Measurements from ENCODE around the gene KRT78. TPM values are rescaled to one million over a fixed set of nuclear protein-coding genes. Genes with fewer than 3 reads are reported as not detected.

Gene KRT78
- total RNA-seq, 1 experiment from 2014 or later: not detected

GRCh38 chr12:52815161-52815560 is 33.6 kb downstream of the KRT78 start (continued):
- TF ChIP-seq PRDM15 (CRISPR knock-in tag; IDR thresholded peaks at IDR 0.05) (no peak), MXD4 (CRISPR knock-in tag; IDR thresholded peaks at IDR 0.05; ENCODE audit: borderline replicate concordance) (no peak), TEAD4 (CRISPR knock-in tag; IDR thresholded peaks at IDR 0.05) (no peak), CTCF (IDR thresholded peaks at IDR 0.05) (no peak), HMGA2 (CRISPR knock-in tag; IDR thresholded peaks at IDR 0.05) (no peak)

- POLR2A ChIA-PET: no interaction called here
- ATAC-seq: no peak
- H3K4me3 Mint-ChIP-seq: no peak overlapping the region
Observed at GRCh38 chr12:52814710-52815155, 34.1 kb downstream of the KRT78 start.

More at GRCh38 chr12:52814710-52815155, 34.1 kb downstream of the KRT78 start:
- H3K27me3 Mint-ChIP-seq (ENCODE audit: low read depth): no peaks in the 10 kb centered on the region
- DNase-seq (ENCODE audit: low spot score): no peak
- H3K27ac Mint-ChIP-seq: no peak overlapping the region
- no peaks in the 10 kb centered on the region for H3K36me3 Mint-ChIP-seq
- H3K9me3 Mint-ChIP-seq: no peaks in the 10 kb centered on the region
- TF ChIP-seq HMGA2 (CRISPR knock-in tag; IDR thresholded peaks at IDR 0.05): no peak
- TF ChIP-seq, protein P1, sequence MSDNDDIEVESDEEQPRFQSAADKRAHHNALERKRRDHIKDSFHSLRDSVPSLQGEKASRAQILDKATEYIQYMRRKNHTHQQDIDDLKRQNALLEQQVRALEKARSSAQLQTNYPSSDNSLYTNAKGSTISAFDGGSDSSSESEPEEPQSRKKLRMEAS (CRISPR knock-in tag; IDR thresholded peaks at IDR 0.05): no peak
- TF ChIP-seq RORB (CRISPR knock-in tag; IDR thresholded peaks at IDR 0.05): no peak
- TF ChIP-seq, protein P2, sequence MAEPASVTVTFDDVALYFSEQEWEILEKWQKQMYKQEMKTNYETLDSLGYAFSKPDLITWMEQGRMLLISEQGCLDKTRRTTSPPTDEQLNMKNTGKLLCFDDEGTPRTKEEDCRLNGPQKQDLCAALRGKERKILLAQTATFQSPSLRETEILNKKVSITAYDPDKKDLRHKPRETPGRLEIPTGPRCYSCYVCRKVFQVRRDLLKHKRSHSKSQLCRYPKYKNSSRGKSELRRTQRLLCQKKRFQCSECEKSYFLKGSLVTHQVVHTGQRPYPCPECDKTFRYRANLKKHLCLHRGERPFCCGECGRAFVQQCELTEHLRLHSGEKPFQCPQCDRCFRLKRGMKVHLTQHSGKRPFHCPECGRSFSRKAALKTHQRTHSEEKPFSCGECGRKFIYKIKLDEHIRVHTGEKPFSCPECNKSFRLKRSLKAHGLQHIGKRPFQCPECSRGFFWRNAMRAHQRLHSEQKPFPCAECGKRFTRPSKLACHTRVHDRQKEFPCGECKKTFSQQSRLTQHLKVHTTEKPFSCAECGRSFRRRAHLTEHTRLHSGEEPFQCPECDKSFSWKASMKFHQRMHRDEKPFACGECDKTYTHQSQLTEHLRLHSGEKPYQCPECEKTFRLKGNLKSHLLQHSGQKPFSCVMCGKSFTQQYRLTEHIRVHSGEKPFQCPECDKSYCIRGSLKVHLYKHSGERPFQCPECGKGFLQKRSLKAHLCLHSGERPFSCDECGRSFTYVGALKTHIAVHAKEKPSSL (CRISPR knock-in tag; conservative IDR thresholded peaks at IDR 0.05): no peak
- no peak for TF ChIP-seq ZNF263 (CRISPR knock-in tag; IDR thresholded peaks at IDR 0.05; ENCODE audit: low read depth)
- no peak for TF ChIP-seq ATF6 (CRISPR knock-in tag; IDR thresholded peaks at IDR 0.05)
- TF ChIP-seq, protein P3, sequence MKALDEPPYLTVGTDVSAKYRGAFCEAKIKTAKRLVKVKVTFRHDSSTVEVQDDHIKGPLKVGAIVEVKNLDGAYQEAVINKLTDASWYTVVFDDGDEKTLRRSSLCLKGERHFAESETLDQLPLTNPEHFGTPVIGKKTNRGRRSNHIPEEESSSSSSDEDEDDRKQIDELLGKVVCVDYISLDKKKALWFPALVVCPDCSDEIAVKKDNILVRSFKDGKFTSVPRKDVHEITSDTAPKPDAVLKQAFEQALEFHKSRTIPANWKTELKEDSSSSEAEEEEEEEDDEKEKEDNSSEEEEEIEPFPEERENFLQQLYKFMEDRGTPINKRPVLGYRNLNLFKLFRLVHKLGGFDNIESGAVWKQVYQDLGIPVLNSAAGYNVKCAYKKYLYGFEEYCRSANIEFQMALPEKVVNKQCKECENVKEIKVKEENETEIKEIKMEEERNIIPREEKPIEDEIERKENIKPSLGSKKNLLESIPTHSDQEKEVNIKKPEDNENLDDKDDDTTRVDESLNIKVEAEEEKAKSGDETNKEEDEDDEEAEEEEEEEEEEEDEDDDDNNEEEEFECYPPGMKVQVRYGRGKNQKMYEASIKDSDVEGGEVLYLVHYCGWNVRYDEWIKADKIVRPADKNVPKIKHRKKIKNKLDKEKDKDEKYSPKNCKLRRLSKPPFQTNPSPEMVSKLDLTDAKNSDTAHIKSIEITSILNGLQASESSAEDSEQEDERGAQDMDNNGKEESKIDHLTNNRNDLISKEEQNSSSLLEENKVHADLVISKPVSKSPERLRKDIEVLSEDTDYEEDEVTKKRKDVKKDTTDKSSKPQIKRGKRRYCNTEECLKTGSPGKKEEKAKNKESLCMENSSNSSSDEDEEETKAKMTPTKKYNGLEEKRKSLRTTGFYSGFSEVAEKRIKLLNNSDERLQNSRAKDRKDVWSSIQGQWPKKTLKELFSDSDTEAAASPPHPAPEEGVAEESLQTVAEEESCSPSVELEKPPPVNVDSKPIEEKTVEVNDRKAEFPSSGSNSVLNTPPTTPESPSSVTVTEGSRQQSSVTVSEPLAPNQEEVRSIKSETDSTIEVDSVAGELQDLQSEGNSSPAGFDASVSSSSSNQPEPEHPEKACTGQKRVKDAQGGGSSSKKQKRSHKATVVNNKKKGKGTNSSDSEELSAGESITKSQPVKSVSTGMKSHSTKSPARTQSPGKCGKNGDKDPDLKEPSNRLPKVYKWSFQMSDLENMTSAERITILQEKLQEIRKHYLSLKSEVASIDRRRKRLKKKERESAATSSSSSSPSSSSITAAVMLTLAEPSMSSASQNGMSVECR (CRISPR knock-in tag; IDR thresholded peaks at IDR 0.05; ENCODE audit: borderline replicate concordance): no peak
- TF ChIP-seq OVOL2 (CRISPR knock-in tag; IDR thresholded peaks at IDR 0.05; ENCODE audit: borderline replicate concordance): no peak
- TF ChIP-seq NFYB (CRISPR knock-in tag; conservative IDR thresholded peaks at IDR 0.05; ENCODE audit: low read depth): no peak
- no peak for TF ChIP-seq ATF3 (CRISPR knock-in tag; conservative IDR thresholded peaks at IDR 0.05)
- no peak for TF ChIP-seq E2F4 (CRISPR knock-in tag; IDR thresholded peaks at IDR 0.05; ENCODE audit: borderline replicate concordance, low read depth)
- CTCF ChIA-PET: interaction anchor here (1.8 kb wide), 1 partner anchor 56 kb away, joined by 8 read pairs; no protein-coding TSS in a partner anchor
- H3K4me1 Mint-ChIP-seq: no peaks in the 10 kb centered on the region

All from WTC11 (cell line).